Stomach (tissue), 9 donors: ENCODE measurements around the gene STC2. TPM values are rescaled to one million over a fixed set of nuclear protein-coding genes. Genes with fewer than 3 reads are reported as not detected.

Experiments used
- DNase-seq, 2 donors: peaks; one replicate each; pipeline versions ENCODE4 v3.0.0 to v3.0.0-alpha.2; 2013 to 2019
- H3K27ac ChIP-seq, 5 donors: fragments of 200-600 bp in 4 of 5; sonication (generic) in 4 of 5; one replicate each; pipeline ENCODE4 v1.5.1; 2013 to 2019; ENCODE audit warnings: mild to moderate bottlenecking in 1 of 5, moderate library complexity in 1 of 5
- H3K27me3 ChIP-seq, 3 donors: fragments of 200-600 bp; sonication (generic); one replicate each; pipeline ENCODE4 v1.5.1; 2017 to 2019; ENCODE audit warnings: mixed run types in 1 of 3
- H3K36me3 ChIP-seq, 4 donors: fragments of 200-600 bp; sonication (generic); 1 replicate in 3 of 4; 2 replicates in 1 of 4; pipeline ENCODE4 v1.5.1; 2016 to 2019
- H3K4me1 ChIP-seq, 4 donors: fragments of 200-600 bp; sonication (generic); one replicate each; pipeline ENCODE4 v1.5.1; 2016 to 2019
- H3K4me3 ChIP-seq, 4 donors: fragments of 200-600 bp; sonication (generic) in 3 of 4; one replicate each; pipeline ENCODE4 v1.5.1; 2016 to 2019; ENCODE audit warnings: mild to moderate bottlenecking in 1 of 4
- H3K9me3 ChIP-seq, 4 donors: fragments of 200-600 bp; sonication (generic); one replicate each; pipeline ENCODE4 v1.5.1; 2016 to 2019
- CTCF ChIP-seq, 7 experiments: fragments of 450-650 bp in 4 of 7; fragments of 200-600 bp in 3 of 7; sonication (generic) in 3 of 7; IDR thresholded peaks; one replicate each; pipeline ENCODE4 v1.5.1; 2016 to 2019; ENCODE audit warnings: antibody characterized with exemption in 7 of 7, control low read depth in 2 of 7, mild to moderate bottlenecking in 1 of 7
- EP300 ChIP-seq: sonication (generic); formaldehyde crosslinking; IDR thresholded peaks from one replicate; pipeline ENCODE4 v1.6.1; 2017; ENCODE audit warnings: antibody characterized with exemption
- POLR2A ChIP-seq, 4 donors: fragments of 450-650 bp; IDR thresholded peaks; one replicate each; pipeline ENCODE4 v1.6.1; 2016; ENCODE audit warnings: antibody characterized with exemption in 4 of 4, control low read depth in 2 of 4, mild to moderate bottlenecking in 1 of 4, moderate library complexity in 1 of 4
- POLR2AphosphoS5 ChIP-seq, 3 donors: sonication (generic); formaldehyde crosslinking; IDR thresholded peaks; one replicate each; pipeline ENCODE4 v1.6.1; 2016; ENCODE audit warnings: antibody characterized with exemption in 3 of 3
- WGBS, 5 donors: extraction: QIAGEN DNeasy Blood & Tissue Kit in 3 of 5; methylation state at CpG; one replicate each; pipeline versions ENCODE4 v1.1.5 to v1.1.7; 2013 to 2018; 5-methylcytosine and 5-hydroxymethylcytosine counted together
- intact Hi-C: fragments of 100-400 bp; cut with DNase I; formaldehyde crosslinking; loops from one replicate; pipeline ENCODE4 v1.15.1; 2023; ENCODE audit warnings: low total_unique reads
- polyA plus RNA-seq, 3 donors: library from polyadenylated mRNA; stranded (reverse); fragments of 200-250 nt; gene quantifications; one replicate each; pipeline ENCODE4 v1.2.3, GENCODE V29; 2013
- total RNA-seq, 5 donors: library from RNA; depleted of rRNA; stranded (reverse); fragments of >200 nt; gene quantifications; one replicate each; pipeline versions ENCODE4 v1.1.0 to v1.2.3, GENCODE V29; 2014 to 2016
- donor health status: healthy with polysubstance abuse.
- donor health status: Bipolar disorder and iron deficiency.
- donor health status: healthy.

Gene STC2
- total and polyA plus RNA-seq, 8 donors: 0.15 to 2.6 (median 0.89) TPM; not detected in 1

DNA sequence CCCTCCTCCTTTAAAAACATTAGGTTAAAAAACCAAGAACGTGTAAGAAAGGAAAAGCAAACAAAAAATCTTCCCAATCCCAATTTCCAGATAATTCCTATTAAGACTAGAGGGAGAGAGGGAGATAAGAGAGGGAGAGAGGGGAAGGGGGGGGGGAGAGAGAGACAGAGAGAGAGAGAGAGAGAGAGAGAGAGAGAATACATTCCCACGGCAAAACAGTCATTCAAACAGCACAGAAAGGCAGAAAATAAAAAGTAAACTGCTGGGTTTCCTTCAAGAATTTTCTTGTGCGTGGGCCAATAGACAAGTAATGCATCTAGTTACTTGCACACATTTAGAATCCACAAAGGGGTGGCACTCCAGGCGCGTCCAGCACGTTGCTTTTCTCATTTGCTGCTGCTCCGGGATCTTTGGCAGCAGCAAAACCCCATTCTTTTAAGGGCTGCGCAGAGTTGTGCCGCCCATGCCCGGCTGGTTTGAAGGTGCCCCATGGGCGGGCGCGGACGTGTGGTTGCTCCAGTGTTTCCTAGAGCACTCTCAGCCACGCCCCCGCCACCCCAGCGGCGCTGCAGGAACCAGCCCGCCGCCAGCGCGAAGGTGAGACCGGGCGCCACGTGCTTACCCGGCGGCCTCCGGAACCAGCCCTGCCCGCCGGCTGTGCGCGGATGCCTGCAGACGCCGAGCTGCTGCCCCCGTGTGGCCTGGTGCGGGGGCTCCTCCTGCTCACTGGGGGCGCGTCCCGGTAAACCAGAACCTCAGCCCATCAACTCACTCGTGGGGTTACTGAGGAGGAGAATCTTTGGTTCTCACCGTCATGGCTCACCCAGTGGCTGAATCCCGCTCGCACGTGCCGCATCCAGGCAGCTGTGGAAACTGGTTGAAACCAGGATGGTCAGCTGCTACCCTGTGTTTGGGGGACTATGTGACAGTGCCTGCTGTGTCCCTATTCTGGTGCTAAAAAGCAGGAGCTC is 44.6 kb downstream of the STC2 start:
- Histone ChIP-seq H3K36me3 (no peaks in the 10 kb centered on the region), H3K4me1 (peaks cover 8 to 12% (median 9%) of the 10 kb centered on the region in 4 donors), H3K27me3 (peaks cover 0 to 94% (median 31%) of the 10 kb centered on the region in 3 donors), H3K9me3 (no peaks in the 10 kb centered on the region), H3K27ac (no peak overlapping the region), H3K4me3 (peak overlapping the region in 3 of 4 donors; percentile 1 to 27 (median 11))
- 3 to 8% (median 4%) methylated on average over 21 to 45 of the region's 45 CpGs for WGBS, 5 donors
- DNase-seq: peak; percentile 80 to 90
- intact Hi-C loops: no loop called here
- peak in 1 of 3 donors; percentile 50 for TF ChIP-seq POLR2AphosphoS5 (IDR thresholded peaks at IDR 0.05)
- peak in 5 of 7 experiments; percentile 34 to 60 (median 48) for TF ChIP-seq CTCF (IDR thresholded peaks at IDR 0.05)
- no peak for TF ChIP-seq EP300
- no peak for TF ChIP-seq POLR2A (IDR thresholded peaks at IDR 0.05)

- Histone ChIP-seq H3K27ac (no peak overlapping the region), H3K27me3 (peaks cover 0 to 90% (median 24%) of the 10 kb centered on the region in 3 donors)
- intact Hi-C loops: no loop called here
These were observed 45.3 kb downstream of the STC2 start for GRCh38 chr5:173282916-173283315.

DNA sequence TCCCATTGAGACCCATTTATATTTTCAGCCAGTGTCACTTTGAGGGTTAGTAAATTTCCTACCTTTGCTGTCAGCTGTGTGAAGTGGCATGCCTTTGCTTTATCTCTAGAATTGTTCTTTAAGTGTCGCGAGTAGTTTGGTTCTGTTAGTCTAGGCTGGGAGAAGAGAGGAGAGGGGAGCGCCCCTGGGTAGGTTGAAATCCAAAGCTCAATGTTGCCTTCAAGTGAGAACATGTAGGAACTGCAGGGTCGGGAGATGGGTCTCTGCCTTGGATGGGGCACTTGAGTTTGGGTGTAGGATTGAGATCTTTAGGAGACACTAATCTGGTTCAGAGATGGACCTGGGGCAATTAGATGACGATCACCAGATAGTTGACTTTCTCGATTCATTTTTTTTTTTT is 46.3 kb downstream of the STC2 start:
- TF ChIP-seq EP300: no peak
- TF ChIP-seq CTCF (IDR thresholded peaks at IDR 0.05): no peak
- no peak for TF ChIP-seq POLR2AphosphoS5 (IDR thresholded peaks at IDR 0.05)
- no peak for TF ChIP-seq POLR2A (IDR thresholded peaks at IDR 0.05)
- no peaks in the 10 kb centered on the region for H3K9me3 ChIP-seq
- H3K27me3 ChIP-seq: peaks cover 0 to 81% (median 19%) of the 10 kb centered on the region in 3 donors
- H3K27ac ChIP-seq: no peak overlapping the region
- intact Hi-C loops: no loop called here
- no peak overlapping the region for H3K4me3 ChIP-seq
- DNase-seq: peak in 1 of 2 donors; percentile 40
- WGBS, 5 donors: 14 to 27% (median 18%) methylated on average over 6 of the region's 6 CpGs
- H3K36me3 ChIP-seq: no peaks in the 10 kb centered on the region
- peaks cover 8 to 12% (median 9%) of the 10 kb centered on the region in 4 donors for H3K4me1 ChIP-seq

More at GRCh38 chr5:173282916-173283315, 45.3 kb downstream of the STC2 start:
- no peak for DNase-seq
- H3K9me3 ChIP-seq: no peaks in the 10 kb centered on the region
- H3K36me3 ChIP-seq: no peaks in the 10 kb centered on the region
- no peak overlapping the region for H3K4me3 ChIP-seq
- peaks cover 8 to 12% (median 9%) of the 10 kb centered on the region in 4 donors for H3K4me1 ChIP-seq
- TF ChIP-seq CTCF (IDR thresholded peaks at IDR 0.05): no peak
- no peak for TF ChIP-seq EP300
- TF ChIP-seq POLR2AphosphoS5 (IDR thresholded peaks at IDR 0.05): no peak
- no peak for TF ChIP-seq POLR2A (IDR thresholded peaks at IDR 0.05)
- 74 to 87% (median 81%) methylated on average over 8 to 10 of the region's 10 CpGs for WGBS, 5 donors

DNA sequence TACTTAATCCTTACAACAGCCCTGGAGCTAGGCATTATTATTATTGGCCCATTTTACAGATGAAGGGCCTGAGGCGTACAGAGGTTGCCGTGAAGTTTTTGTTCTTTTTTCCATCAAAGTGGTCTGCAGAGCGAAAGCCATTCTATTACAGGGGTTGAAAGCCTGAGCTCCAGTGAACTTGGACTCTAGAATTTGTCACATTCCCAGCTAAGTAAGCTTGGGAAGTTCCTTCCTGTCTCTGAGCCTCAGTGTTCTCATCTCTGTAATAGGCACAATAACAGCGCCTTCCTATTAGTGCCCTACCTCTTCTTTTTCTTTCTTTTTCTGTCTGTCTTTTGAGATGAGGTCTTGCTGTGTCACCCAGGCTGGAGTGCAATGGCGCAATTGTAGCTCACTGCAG is 49.0 kb downstream of the STC2 start:
- TF ChIP-seq POLR2A (IDR thresholded peaks at IDR 0.05) (no peak), POLR2AphosphoS5 (IDR thresholded peaks at IDR 0.05) (no peak), EP300 (no peak), CTCF (IDR thresholded peaks at IDR 0.05) (no peak)
- DNase-seq: no peak
- Histone ChIP-seq H3K4me1 (peaks cover 8 to 11% (median 9%) of the 10 kb centered on the region in 4 donors), H3K4me3 (no peak overlapping the region), H3K27me3 (peaks cover 0 to 62% (median 18%) of the 10 kb centered on the region in 3 donors), H3K9me3 (peaks cover 0 to 6% (median under 1%) of the 10 kb centered on the region in 4 donors), H3K27ac (no peak overlapping the region), H3K36me3 (no peaks in the 10 kb centered on the region)
- intact Hi-C loops: no loop called here
- WGBS, 5 donors: 91 to 96% (median 95%) methylated on average over 5 of the region's 5 CpGs
